ENCODE measurements around the gene GAL3ST3.

Gene GAL3ST3

GRCh38 chr11:66036334-66036710 is 12.6 kb downstream of the GAL3ST3 start:
- H3K27me3 ChIP-seq (ENCODE audit: insufficient read depth, poor library complexity, severe bottlenecking): peaks cover 2% of the 10 kb centered on the region

GRCh38 chr11:66035653-66036333 is 13.2 kb downstream of the GAL3ST3 start:
- Histone ChIP-seq H3K27ac (replicated peaks) (no peak overlapping the region), H3K27me3 (ENCODE audit: insufficient read depth, poor library complexity, severe bottlenecking) (peaks cover 2% of the 10 kb centered on the region), H3K4me3 (replicated peaks; ENCODE audit: insufficient read depth, low read length) (no peak overlapping the region)
- TF ChIP-seq REST (IDR thresholded peaks at IDR 0.05; ENCODE audit: insufficient replicate concordance, low read depth) (no peak), GABPA (IDR thresholded peaks at IDR 0.05; ENCODE audit: low read depth) (no peak), SPI1 (IDR thresholded peaks at IDR 0.05; ENCODE audit: borderline replicate concordance, low read depth) (no peak), POLR2AphosphoS5 (IDR thresholded peaks at IDR 0.05; ENCODE audit: low read depth) (no peak), CTCF (IDR thresholded peaks at IDR 0.05; ENCODE audit: insufficient read depth, low read length) (no peak)
- DNase-seq (ENCODE audit: low read depth in 1 of 2, low spot score in 1 of 2): no peak

More at GRCh38 chr11:66036334-66036710, 12.6 kb downstream of the GAL3ST3 start:
- no peak for TF ChIP-seq GABPA (IDR thresholded peaks at IDR 0.05; ENCODE audit: low read depth)
- TF ChIP-seq REST (IDR thresholded peaks at IDR 0.05; ENCODE audit: insufficient replicate concordance, low read depth): no peak
- TF ChIP-seq CTCF (IDR thresholded peaks at IDR 0.05; ENCODE audit: insufficient read depth, low read length): no peak
- no peak for TF ChIP-seq SPI1 (IDR thresholded peaks at IDR 0.05; ENCODE audit: borderline replicate concordance, low read depth)
- H3K27ac ChIP-seq (replicated peaks): no peak overlapping the region
- H3K4me3 ChIP-seq (replicated peaks; ENCODE audit: insufficient read depth, low read length): no peak overlapping the region
- DNase-seq (ENCODE audit: low read depth in 1 of 2, low spot score in 1 of 2): no peak

- no peak for DNase-seq (ENCODE audit: low read depth in 1 of 2, low spot score in 1 of 2)
- Histone ChIP-seq H3K27ac (replicated peaks) (no peak overlapping the region), H3K4me3 (replicated peaks; ENCODE audit: insufficient read depth, low read length) (no peak overlapping the region), H3K27me3 (ENCODE audit: insufficient read depth, poor library complexity, severe bottlenecking) (peaks cover 2% of the 10 kb centered on the region)
- TF ChIP-seq GABPA (IDR thresholded peaks at IDR 0.05; ENCODE audit: low read depth) (no peak), CTCF (IDR thresholded peaks at IDR 0.05; ENCODE audit: insufficient read depth, low read length) (no peak), SPI1 (IDR thresholded peaks at IDR 0.05; ENCODE audit: borderline replicate concordance, low read depth) (no peak), REST (IDR thresholded peaks at IDR 0.05; ENCODE audit: insufficient replicate concordance, low read depth) (no peak), POLR2AphosphoS5 (IDR thresholded peaks at IDR 0.05; ENCODE audit: low read depth) (no peak)
Observed at GRCh38 chr11:66032957-66033735, 15.8 kb downstream of the GAL3ST3 start.
